Left colon (tissue), 2 donors: Measurements from ENCODE around the gene PCDHB6. TPM values are rescaled to one million over a fixed set of nuclear protein-coding genes. Genes with fewer than 3 reads are reported as not detected.
"Not testable (repeated sequence)": the region's sequence is repeated elsewhere in the genome, so short reads cannot be mapped to it uniquely, and the experiment has no call there.

Source experiments
- ATAC-seq: fragments of 200-7000 bp; cut with Tn5 transposase; one replicate; pipeline ENCODE4 v1.9.1; 2020; ENCODE audit warnings: mild to moderate bottlenecking, moderate library complexity
- DNase-seq, 2 donors: peaks; one replicate each; pipeline ENCODE4 v3.0.0-alpha.2; 2020
- intact Hi-C, 2 donors: fragments of 100-400 bp; cut with DNase I in 1 of 2; cut with micrococcal nuclease in 1 of 2; formaldehyde crosslinking; loops; one replicate each; pipeline versions ENCODE4 v1.11.2 to v1.14.0; 2022; cut with DNase I, micrococcal nuclease
- total RNA-seq, 2 donors: library from RNA; stranded (reverse); fragmentation: NEBNext Ultra II Directional; extraction: Animal tissue kit (Norgen Biotek cat#: 25700); gene quantifications; one replicate each; pipeline ENCODE4 v1.2.1, GENCODE V29; 2021
- donor health status: DM: no; HTN: no; CAD: no.
- donor health status: DM: yes; HTN: yes; CAD: no.

The PCDHB6 gene
- total RNA-seq, 2 donors from 2014 or later = 0.11 TPM; not detected in 1

DNA sequence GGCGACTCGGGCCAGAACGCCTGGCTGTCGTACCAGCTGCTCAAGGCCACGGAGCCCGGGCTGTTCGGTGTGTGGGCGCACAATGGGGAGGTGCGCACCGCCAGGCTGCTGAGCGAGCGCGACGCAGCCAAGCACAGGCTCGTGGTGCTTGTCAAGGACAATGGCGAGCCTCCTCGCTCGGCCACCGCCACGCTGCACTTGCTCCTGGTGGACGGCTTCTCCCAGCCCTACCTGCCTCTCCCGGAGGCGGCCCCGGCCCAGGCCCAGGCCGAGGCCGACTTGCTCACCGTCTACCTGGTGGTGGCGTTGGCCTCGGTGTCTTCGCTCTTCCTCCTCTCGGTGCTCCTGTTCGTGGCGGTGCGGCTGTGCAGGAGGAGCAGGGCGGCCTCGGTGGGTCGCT is 44.5 kb downstream of the PCDHB6 start:
- ATAC-seq, intact Hi-C loops, DNase-seq: not testable (repeated sequence)

DNA sequence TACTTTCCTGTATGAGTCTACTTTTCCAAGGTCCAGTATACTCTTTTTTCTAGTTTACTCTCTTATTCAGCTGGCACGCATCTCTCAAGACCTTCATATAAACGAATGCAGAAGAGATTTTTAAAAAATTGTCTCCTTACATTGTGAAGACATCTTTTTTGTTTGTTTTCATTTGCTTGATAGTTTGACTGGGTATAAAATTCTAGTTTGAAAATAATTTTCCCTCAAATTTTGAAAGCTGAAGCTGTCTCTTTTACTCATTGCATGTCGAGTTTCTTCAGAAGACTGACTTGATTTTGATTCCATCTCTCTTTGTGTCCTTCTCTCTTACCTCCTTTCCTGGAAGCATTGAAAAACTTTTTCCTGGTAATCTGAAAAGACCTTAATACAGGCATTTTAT is 46.5 kb downstream of the PCDHB6 start:
- DNase-seq (no peak), ATAC-seq (no peak)
- intact Hi-C loops = no loop called here

DNA sequence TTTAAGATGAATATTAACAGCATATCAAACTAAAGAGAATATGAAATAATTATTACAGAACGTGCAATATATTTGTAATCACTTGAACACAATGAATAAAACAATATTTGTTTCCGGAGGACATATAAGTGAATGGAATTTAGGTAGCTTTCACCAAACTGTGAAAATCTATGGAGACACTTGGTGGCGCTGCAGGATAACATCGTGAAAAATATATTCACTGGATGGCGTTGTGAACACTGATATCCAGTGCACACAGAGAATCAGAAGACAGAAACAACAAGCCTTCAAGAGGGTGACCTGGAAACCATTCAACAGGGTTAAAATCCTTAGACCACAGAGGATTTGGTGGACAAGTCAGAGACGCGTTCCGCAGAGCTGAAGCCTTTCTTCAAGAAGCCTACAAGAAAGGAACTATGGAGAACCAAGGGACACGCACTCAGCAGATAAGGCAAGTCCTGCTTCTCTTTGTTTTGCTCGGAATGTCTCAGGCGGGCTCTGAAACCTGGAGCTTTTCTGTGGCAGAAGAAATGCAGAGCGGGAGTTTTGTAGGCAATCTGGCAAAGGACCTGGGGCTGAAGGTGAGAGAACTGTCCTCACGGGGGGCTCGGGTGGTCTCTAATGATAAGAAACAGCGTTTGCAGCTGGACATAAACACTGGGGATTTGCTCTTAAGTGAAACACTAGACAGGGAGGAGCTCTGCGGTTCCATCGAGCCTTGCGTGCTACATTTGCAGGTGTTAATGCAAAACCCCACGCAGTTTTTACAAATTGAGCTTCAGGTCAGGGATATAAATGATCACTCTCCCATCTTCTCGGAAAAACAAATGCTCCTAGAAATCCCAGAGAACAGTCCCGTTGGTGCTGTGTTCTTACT is 49.7 kb downstream of the PCDHB6 start, which contains the start of gene PCDHB11:
PCDHB11 (plus strand) TSS at position 269 of the 877 bp plus-strand sequence; CDS start at position 417, 148 bp downstream.
- ATAC-seq (no peak), DNase-seq (no peak)

DNA sequence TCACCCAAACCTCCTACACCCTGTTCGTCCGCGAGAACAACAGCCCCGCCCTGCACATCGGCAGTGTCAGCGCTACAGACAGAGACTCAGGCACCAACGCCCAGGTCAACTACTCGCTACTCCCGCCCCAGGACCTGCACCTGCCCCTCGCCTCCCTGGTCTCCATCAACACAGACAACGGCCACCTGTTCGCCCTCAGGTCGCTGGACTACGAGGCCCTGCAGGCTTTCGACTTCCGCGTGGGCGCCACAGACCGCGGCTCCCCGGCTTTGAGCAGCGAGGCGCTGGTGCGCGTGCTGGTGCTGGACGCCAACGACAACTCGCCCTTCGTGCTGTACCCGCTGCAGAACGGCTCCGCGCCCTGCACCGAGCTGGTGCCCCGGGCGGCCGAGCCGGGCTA is 51.3 kb downstream of the PCDHB6 start:
- intact Hi-C loops, DNase-seq, ATAC-seq: not testable (repeated sequence)

More for the DNA sequence above, 49.7 kb downstream of the PCDHB6 start, which contains the start of gene PCDHB11:
- intact Hi-C loops = no loop called here

DNA sequence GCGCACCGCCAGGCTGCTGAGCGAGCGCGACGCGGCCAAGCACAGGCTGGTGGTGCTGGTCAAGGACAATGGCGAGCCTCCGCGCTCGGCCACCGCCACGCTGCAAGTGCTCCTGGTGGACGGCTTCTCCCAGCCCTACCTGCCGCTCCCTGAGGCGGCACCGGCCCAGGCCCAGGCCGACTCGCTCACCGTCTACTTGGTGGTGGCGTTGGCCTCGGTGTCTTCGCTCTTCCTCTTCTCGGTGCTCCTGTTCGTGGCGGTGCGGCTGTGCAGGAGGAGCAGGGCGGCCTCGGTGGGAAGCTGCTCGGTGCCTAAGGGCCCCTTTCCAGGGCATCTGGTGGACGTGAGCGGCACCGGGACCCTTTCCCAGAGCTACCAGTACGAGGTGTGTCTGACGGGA is 51.8 kb downstream of the PCDHB6 start:
- ATAC-seq, intact Hi-C loops, DNase-seq: not testable (repeated sequence)

Other genes with a start within 250 kb of the PCDHB6 start
- gene PCDHAC1, start 223.8 kb upstream of the PCDHB6 start, total RNA-seq = under 1 TPM; 0.15 to 0.28 TPM
- under 1 TPM; 0.47 to 0.58 TPM for gene PCDHAC2, start 183.6 kb upstream of the PCDHB6 start, total RNA-seq
- gene PCDHB1, start 98.7 kb upstream of the PCDHB6 start, total RNA-seq = not detected
- gene PCDHB2, start 55.4 kb upstream of the PCDHB6 start, total RNA-seq = 1 to 10 TPM; 1.1 to 1.2 TPM
- 1 to 10 TPM in 1 of 2 donors, under 1 TPM in 1; 0.73 to 1.4 TPM for gene PCDHB3, start 49.6 kb upstream of the PCDHB6 start, total RNA-seq
- gene PCDHB4, start 28.2 kb upstream of the PCDHB6 start, total RNA-seq = under 1 TPM; 0.46 to 0.81 TPM
- gene PCDHB5, start 14.9 kb upstream of the PCDHB6 start, total RNA-seq = under 1 TPM; 0.31 to 0.56 TPM
- under 1 TPM; 0.12 to 0.34 TPM for gene PCDHB7, start 22.6 kb downstream of the PCDHB6 start, total RNA-seq
- under 1 TPM; 0.59 to 0.67 TPM for gene PCDHB8, start 27.7 kb downstream of the PCDHB6 start, total RNA-seq
- 1 to 10 TPM in 1 of 2 donors, under 1 TPM in 1; 0.34 to 1.2 TPM for gene PCDHB16, start 32.3 kb downstream of the PCDHB6 start, total RNA-seq
- under 1 TPM; 0.34 to 0.61 TPM for gene PCDHB9, start 37.1 kb downstream of the PCDHB6 start, total RNA-seq
- under 1 TPM; 0.40 to 0.56 TPM for gene PCDHB10, start 42.3 kb downstream of the PCDHB6 start, total RNA-seq
- gene PCDHB11, start 49.6 kb downstream of the PCDHB6 start, total RNA-seq = 1 to 10 TPM in 1 of 2 donors, under 1 TPM in 1; 0.82 to 1.4 TPM
- under 1 TPM; 0.24 to 0.42 TPM for gene PCDHB12, start 58.7 kb downstream of the PCDHB6 start, total RNA-seq
- gene PCDHB13, start 63.9 kb downstream of the PCDHB6 start, total RNA-seq = 1 to 10 TPM; 1.3 to 2.0 TPM
- 1 to 10 TPM; 1.2 to 1.7 TPM for gene PCDHB14, start 73.3 kb downstream of the PCDHB6 start, total RNA-seq
- gene PCDHB15, start 95.3 kb downstream of the PCDHB6 start, total RNA-seq = 1 to 10 TPM in 1 of 2 donors, under 1 TPM in 1; 0.49 to 1.1 TPM
- gene SLC25A2, start 154.0 kb downstream of the PCDHB6 start, total RNA-seq = 1 to 10 TPM in 1 of 2 donors, under 1 TPM in 1; 0.95 to 1.4 TPM
- gene TAF7, start 170.7 kb downstream of the PCDHB6 start, total RNA-seq = 10 to 100 TPM; 52.3 to 66.1 TPM
- under 1 TPM; 0.31 TPM for gene PCDHGA1, start 180.5 kb downstream of the PCDHB6 start, total RNA-seq
- under 1 TPM; 0.31 to 0.75 TPM for gene PCDHGA2, start 188.7 kb downstream of the PCDHB6 start, total RNA-seq
- under 1 TPM; 0.21 to 0.39 TPM for gene PCDHGA3, start 193.8 kb downstream of the PCDHB6 start, total RNA-seq
- 1 to 10 TPM in 1 of 2 donors, under 1 TPM in 1; 0.79 to 1.1 TPM for gene PCDHGB1, start 200.0 kb downstream of the PCDHB6 start, total RNA-seq
- under 1 TPM; 0.37 to 0.84 TPM for gene PCDHGA4, start 205.0 kb downstream of the PCDHB6 start, total RNA-seq
- gene PCDHGB2, start 209.9 kb downstream of the PCDHB6 start, total RNA-seq = 1 to 10 TPM; 1.6 to 1.7 TPM
- gene PCDHGA5, start 214.1 kb downstream of the PCDHB6 start, total RNA-seq = 1 to 10 TPM in 1 of 2 donors, under 1 TPM in 1; 0.70 to 1.5 TPM
- 1 to 10 TPM in 1 of 2 donors, under 1 TPM in 1; 0.98 to 1.5 TPM for gene PCDHGB3, start 220.2 kb downstream of the PCDHB6 start, total RNA-seq
- gene PCDHGA6, start 223.8 kb downstream of the PCDHB6 start, total RNA-seq = 1 to 10 TPM; 1.6 to 2.0 TPM
- gene PCDHGA7, start 232.7 kb downstream of the PCDHB6 start, total RNA-seq = 1 to 10 TPM; 1.3 to 1.5 TPM
- 1 to 10 TPM in 1 of 2 donors, under 1 TPM in 1; 0.98 to 1.3 TPM for gene PCDHGB4, start 237.6 kb downstream of the PCDHB6 start, total RNA-seq
- under 1 TPM; 0.73 to 0.82 TPM for gene PCDHGA8, start 242.6 kb downstream of the PCDHB6 start, total RNA-seq
- gene PCDHGB5, start 247.9 kb downstream of the PCDHB6 start, total RNA-seq = 1 to 10 TPM; 3.4 to 4.0 TPM